Body of pancreas (tissue), 4 donors: ENCODE results near the gene IFNA13.

ENCODE experiments used
- POLR2A ChIP-seq, 3 donors: fragments of 450-650 bp; IDR thresholded peaks; one replicate each; pipeline ENCODE4 v1.6.1; 2016; ENCODE audit warnings: antibody characterized with exemption in 3 of 3, mild to moderate bottlenecking in 2 of 3
- TF ChIP-seq, protein P1 (sequence below), 7 experiments: fragments of 450-650 bp in 4 of 7; fragments of 200-600 bp in 3 of 7; sonication (generic) in 3 of 7; IDR thresholded peaks; one replicate each; pipeline ENCODE4 v1.5.1; 2016 to 2019; ENCODE audit warnings: antibody characterized with exemption in 7 of 7

DNA sequence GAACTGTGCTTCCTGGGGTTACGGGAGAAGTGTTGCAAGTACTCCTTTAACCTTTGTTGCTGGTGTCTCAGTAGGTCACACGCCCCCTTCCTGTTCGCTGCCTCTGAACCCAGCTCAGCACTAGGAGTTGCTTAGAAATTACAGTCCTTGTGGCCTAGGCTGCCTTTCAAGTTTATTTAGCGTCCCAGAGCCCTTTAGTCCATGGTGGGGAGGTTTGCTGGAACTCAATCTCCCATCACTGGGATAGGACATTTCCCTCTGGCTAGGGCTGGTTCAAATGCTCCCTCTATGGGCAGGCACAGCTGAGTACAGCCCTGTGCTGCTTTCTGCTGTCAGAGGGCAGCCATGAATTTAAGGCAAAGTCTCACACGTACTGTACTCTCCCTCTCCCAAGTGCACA, 45.8 kb upstream of the IFNA13 start:
- TF ChIP-seq, protein P1, sequence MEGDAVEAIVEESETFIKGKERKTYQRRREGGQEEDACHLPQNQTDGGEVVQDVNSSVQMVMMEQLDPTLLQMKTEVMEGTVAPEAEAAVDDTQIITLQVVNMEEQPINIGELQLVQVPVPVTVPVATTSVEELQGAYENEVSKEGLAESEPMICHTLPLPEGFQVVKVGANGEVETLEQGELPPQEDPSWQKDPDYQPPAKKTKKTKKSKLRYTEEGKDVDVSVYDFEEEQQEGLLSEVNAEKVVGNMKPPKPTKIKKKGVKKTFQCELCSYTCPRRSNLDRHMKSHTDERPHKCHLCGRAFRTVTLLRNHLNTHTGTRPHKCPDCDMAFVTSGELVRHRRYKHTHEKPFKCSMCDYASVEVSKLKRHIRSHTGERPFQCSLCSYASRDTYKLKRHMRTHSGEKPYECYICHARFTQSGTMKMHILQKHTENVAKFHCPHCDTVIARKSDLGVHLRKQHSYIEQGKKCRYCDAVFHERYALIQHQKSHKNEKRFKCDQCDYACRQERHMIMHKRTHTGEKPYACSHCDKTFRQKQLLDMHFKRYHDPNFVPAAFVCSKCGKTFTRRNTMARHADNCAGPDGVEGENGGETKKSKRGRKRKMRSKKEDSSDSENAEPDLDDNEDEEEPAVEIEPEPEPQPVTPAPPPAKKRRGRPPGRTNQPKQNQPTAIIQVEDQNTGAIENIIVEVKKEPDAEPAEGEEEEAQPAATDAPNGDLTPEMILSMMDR (IDR thresholded peaks at IDR 0.05) = peak in 1 of 7 experiments; percentile 5
- TF ChIP-seq POLR2A (IDR thresholded peaks at IDR 0.05) = no peak
